ENCODE measurements around the gene FOXP1.

FOXP1 gene

GRCh38 chr3:71247958-71248335 lies 335.6 kb downstream of the FOXP1 start:
- in situ Hi-C loops (cut with MboI; ENCODE audit: low sequenced_read_pairs): no loop called here

DNA sequence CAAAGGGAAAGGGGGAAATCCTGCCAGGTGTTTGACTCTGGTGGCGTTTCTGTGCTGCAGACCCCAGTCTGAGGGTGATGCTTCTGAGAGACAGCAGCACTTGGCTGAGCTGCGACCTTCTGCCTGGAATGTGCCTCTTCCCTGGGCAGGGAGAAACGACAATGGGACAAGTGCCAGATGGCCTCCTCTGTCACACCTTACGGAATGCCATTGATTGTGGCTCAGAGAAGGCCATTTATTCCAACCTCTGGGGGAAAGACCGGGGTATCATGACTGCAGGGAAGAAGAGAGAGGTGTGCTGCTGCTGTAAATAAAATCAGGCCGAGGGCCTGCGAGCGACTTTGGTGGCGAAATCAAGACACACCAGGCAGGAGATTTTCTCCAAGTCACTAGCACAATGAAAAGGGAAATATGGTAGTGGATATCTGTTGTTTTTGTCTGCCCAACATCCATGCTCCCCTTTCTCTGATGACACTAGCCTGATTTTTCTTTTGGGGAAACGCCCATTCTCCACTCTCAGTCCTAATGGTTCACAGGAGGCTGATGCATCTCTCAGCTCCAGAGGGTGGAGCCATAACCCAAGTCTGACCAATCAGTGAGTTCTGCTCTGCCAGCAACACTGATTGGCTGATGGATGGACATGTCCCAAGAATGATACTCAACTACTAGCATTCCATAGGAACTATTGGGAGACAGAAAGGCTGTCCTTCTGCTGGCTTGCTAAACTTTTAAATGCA lies 336.1 kb downstream of the FOXP1 start:
- in situ Hi-C loops (cut with MboI; ENCODE audit: low sequenced_read_pairs): no loop called here

DNA sequence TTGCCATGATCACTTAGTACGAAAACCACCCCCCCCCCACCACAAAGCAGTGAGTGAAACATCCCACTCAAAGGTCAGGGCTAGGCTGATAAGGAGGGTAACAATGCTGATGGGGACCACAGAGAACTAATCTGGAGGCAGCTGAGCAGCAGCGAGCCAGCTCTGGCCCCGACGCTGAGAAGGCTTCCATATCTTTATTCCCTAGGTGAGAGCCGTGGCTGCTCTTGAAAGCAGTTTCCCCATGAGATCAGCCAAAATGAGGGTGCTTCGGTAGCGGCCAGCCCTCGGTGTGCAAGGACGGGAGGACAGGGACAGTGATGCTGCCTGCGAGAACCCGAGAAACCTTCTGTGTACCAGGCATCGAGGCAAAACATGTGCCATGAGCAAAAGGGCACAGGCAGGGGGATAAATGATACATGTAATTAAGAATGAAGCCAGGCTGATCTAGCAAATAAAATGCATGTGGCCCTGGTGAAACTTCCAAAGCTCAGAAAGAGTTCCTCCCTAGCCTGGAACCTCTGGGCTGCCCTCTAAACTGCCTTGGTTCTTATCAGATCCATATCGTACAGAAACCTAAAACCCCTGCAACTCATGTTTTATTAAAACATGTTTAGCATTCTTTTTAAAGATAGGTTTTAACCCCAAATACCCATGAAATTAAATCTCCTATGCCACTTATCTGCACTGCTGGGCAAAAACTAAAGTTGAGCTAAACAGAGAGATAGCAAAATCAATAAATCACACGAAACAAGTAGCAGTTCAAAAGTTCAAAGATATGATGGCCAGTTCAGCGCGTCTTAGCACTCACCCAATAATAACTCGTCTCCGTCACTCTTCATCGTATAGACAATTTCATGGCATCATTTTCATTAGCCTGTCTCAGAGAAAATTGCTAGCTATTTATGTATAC lies 337.3 kb downstream of the FOXP1 start:
- in situ Hi-C loops (cut with MboI; ENCODE audit: low sequenced_read_pairs): no loop called here

GRCh38 chr3:71244826-71245488 lies 338.6 kb downstream of the FOXP1 start:
- in situ Hi-C loops (cut with MboI; ENCODE audit: low sequenced_read_pairs): no loop called here

GRCh38 chr3:71244153-71244825 lies 339.2 kb downstream of the FOXP1 start:
- in situ Hi-C loops (cut with MboI; ENCODE audit: low sequenced_read_pairs): no loop called here

DNA sequence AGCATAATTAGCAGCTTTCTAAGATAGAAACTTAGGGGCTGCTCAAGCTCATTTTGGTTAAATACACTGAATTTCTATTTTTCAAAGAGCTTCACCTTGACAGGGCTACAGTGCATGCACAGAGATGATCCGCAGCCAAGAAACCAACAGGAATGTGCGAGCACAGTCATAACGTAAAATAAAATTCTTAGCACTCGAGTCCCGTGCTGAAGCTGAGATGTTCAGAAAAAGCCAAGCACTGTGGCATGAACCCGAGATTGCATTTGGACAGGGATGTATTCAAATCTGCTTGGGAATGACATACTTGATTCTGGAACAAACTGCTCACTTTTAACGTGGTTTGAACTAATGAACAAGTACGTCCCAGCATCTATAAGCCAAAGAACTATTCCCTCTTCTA lies 340.3 kb downstream of the FOXP1 start:
- in situ Hi-C loops (cut with MboI; ENCODE audit: low sequenced_read_pairs): no loop called here

DNA sequence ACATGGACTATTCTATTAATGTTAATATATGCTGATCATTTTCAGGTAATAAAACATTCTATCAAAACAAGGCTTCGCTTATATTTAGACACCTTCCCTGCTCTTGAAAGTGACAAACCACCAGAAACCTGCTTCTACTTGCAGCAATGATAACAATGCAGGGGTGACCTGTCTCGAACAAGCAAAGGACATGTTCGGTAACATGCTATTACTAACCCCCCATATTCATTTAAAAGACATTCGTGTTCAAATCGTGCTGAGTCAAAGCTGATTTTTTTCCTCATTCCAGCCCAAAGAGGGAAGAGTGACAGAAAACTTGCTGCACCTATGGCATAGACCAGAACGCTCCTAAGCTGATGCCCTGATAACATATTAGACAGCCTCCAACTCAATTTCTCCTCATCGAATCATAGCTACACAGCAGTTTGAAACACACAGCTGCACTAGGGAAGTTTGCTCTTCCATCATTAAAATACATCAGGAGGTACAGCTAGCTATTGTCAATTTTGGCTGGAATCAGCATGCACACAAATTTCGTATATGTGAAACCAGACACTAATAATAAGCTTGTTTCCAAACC lies 341.5 kb downstream of the FOXP1 start:
- in situ Hi-C loops (cut with MboI; ENCODE audit: low sequenced_read_pairs): no loop called here

GRCh38 chr3:71241246-71241901 lies 342.2 kb downstream of the FOXP1 start:
- in situ Hi-C loops (cut with MboI; ENCODE audit: low sequenced_read_pairs): no loop called here

DNA sequence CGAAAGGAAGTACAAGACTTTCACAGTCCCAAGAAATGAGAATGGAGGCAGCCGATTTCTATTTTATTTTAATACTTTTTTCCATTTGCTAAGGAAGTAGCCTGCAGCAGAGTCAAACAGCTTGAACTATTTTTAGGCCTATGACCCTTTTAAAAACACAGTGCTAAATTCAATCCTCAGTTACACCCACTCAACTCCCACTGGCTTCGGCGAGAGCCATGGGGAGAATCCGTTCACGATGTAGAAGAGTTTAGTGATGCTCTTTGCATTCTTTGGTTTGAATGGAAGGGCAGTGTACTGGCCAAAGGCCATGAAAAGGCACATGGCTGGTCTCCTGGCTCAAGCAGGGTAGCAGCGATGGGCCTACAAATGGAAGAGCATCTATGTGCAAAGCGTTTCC lies 343.5 kb downstream of the FOXP1 start:
- in situ Hi-C loops (cut with MboI; ENCODE audit: low sequenced_read_pairs): no loop called here

DNA sequence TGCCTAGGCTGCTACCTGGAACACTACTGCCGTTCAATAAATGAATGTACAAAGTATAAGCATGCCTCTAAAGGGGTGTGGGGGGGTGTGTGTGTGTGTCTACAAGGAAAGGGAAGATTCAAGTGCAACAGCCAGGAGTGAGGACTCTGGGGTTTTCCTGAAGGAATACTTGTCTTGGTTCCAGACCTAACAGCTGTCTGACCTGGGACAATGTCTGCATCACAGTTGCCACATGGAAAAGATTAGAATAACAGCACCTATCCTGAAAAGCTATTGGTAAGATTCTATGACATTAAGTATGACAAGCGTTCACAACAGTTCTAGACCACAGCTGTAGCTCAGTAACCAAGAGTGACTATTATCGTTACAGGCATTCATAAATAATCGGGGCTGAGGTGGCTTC lies 345.2 kb downstream of the FOXP1 start:
- in situ Hi-C loops (cut with MboI; ENCODE audit: low sequenced_read_pairs): no loop called here

DNA sequence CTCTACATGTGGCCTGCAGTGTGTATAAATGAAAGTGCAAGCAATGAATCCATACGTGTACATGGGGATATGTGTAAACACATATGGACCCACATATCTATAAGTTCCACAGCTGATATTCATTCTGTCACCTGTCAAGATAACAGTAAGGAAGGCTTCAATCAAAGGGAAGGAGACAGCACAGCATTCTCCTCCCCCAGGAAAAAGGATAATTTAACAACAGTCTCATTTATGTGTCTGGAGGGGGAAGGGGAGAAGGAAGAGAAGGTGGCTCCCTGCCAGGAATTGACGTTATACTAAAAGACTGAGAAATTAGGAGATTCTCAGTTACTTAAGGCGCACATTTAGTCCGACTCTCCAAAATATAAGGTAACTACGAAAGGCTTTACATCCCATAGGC lies 345.9 kb downstream of the FOXP1 start:
- in situ Hi-C loops (cut with MboI; ENCODE audit: low sequenced_read_pairs): no loop called here

DNA sequence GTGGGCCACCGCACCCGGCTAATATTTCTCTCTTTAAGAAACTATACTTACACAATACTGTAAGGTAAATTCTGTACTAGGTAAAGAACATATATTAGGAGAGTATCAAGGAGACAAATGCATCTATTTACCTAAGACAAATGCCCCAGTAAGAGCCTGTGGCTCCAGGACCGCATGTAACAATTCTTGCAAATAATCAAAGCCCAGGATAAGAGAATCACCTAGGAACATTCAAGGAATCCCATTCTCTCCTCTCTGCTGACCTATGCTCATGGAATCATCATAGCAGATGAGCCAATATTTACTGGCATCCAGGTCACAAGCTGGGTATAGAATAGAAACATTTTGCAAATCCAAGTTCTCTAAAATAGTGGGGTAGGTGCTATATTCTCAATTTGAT lies 347.7 kb downstream of the FOXP1 start:
- in situ Hi-C loops (cut with MboI; ENCODE audit: low sequenced_read_pairs): no loop called here

DNA sequence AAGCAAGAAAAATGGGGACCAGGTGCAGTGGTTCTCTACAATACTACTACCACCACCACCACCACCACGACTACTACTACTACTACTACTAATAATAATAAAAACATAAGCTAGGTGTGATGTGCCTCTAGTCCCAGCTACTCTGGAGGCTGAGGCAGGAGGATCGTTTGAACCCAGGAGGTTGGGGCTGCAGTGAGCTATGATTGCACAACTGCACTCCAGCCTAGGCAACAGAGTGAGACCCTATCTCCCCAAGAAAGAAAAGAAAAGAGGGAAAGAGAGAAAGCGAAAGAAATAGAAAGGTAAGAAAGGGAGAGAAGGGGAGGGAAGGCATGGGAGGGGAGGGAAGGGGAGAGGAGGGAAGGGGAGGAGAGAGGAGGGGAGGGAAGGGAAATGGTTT lies 350.6 kb downstream of the FOXP1 start:
- in situ Hi-C loops (cut with MboI; ENCODE audit: low sequenced_read_pairs): no loop called here

DNA sequence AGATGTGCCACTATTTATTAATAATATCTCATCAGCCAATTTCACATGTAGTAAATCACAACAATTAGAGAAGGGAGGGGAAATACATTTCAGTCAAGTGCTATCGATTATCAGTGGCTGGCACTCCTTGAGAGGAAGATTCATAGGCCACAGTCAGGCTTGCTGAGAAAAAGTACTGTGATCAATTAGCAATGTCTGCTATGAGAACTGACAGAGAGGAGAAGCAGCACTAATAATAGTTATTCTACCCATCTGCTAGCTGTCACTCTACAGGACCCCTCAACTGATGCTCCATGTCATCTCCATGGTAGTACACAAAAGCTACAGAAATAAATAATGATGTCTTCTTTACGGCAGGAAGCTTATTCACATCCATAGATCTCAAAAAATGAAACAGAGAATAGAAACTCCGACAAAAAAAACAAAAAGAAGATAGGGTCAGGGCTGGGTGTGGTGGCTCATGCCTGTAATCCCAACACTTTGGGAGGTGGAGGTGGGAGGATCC lies 351.3 kb downstream of the FOXP1 start:
- in situ Hi-C loops (cut with MboI; ENCODE audit: low sequenced_read_pairs): no loop called here

- in situ Hi-C loops (cut with MboI; ENCODE audit: low sequenced_read_pairs): no loop called here
Measured at GRCh38 chr3:71231680-71232079, 351.8 kb downstream of the FOXP1 start.

- in situ Hi-C loops (cut with MboI; ENCODE audit: low sequenced_read_pairs): no loop called here
Measured at GRCh38 chr3:71229905-71230657, 353.4 kb downstream of the FOXP1 start.

GRCh38 chr3:71228156-71228866 lies 355.2 kb downstream of the FOXP1 start:
- in situ Hi-C loops (cut with MboI; ENCODE audit: low sequenced_read_pairs): no loop called here

DNA sequence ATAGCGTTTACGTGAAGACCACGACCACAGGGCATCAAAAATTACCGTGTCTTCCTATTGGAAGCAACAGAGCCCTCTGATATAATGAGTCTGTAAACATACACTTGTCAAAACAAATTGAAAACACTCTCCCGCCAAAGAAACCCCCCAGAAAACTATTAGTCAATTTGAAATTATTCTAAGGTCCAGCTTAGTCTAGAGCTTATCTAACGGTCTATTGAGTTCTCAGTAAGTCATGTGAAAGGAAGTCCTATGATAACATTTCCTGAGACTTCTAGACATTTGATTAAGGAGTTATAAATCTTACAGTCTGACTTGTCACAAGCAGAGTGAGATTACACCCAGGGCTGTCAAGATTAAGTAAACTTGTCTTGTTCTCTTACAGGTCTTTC lies 356.3 kb downstream of the FOXP1 start:
- in situ Hi-C loops (cut with MboI; ENCODE audit: low sequenced_read_pairs): no loop called here
